ENCODE data around the gene AURKA. TPM values are rescaled to one million over a fixed set of nuclear protein-coding genes. Genes with fewer than 3 reads are reported as not detected.
A peak's percentile ranks its signal among the peaks of the same experiment; 100 is the strongest.
"Not testable (repeated sequence)": the region's sequence is repeated elsewhere in the genome, so short reads cannot be mapped to it uniquely, and the experiment has no call there.

Gene AURKA
- total and polyA plus RNA-seq, 2 donors: 2.5 to 13.5 TPM

- no peak for DNase-seq (ENCODE audit: extremely low spot score)
- peak overlapping the region; percentile 82 for H3K27ac ChIP-seq (ENCODE audit: low read depth)
- no peaks in the 10 kb centered on the region for H3K4me1 ChIP-seq (ENCODE audit: insufficient read depth)
- WGBS: under 1% methylated on average over 18 of the region's 18 CpGs
- peak overlapping the region; percentile 83 for H3K4me3 ChIP-seq (ENCODE audit: low read depth, low read length)
- H3K36me3 ChIP-seq (ENCODE audit: insufficient read depth): peaks cover 6% of the 10 kb centered on the region
Measured at GRCh38 chr20:56392881-56393482, 967 bp upstream of the AURKA start.

- Histone ChIP-seq H3K4me1 (ENCODE audit: insufficient read depth) (no peaks in the 10 kb centered on the region), H3K36me3 (ENCODE audit: insufficient read depth) (no peaks in the 10 kb centered on the region), H3K27ac (ENCODE audit: low read depth) (peak overlapping the region; percentile 35), H3K4me3 (ENCODE audit: low read depth, low read length) (peak overlapping the region; percentile 83)
- under 1% methylated on average over 29 of the region's 29 CpGs for WGBS
- no peak for DNase-seq (ENCODE audit: extremely low spot score)
Measured at GRCh38 chr20:56391596-56392131, 351 bp downstream of the AURKA start.

- no peaks in the 10 kb centered on the region for H3K36me3 ChIP-seq (ENCODE audit: insufficient read depth)
- H3K27ac ChIP-seq (ENCODE audit: low read depth): no peak overlapping the region
- WGBS: 19% methylated on average over 10 of the region's 10 CpGs
- H3K4me3 ChIP-seq (ENCODE audit: low read depth, low read length): peak overlapping the region; percentile 83
- DNase-seq (ENCODE audit: extremely low spot score): no peak
- no peaks in the 10 kb centered on the region for H3K4me1 ChIP-seq (ENCODE audit: insufficient read depth)
Measured at GRCh38 chr20:56391037-56391436, 978 bp downstream of the AURKA start.

- H3K4me3 ChIP-seq (ENCODE audit: low read depth, low read length); H3K27ac ChIP-seq (ENCODE audit: low read depth); H3K36me3 ChIP-seq (ENCODE audit: insufficient read depth); H3K4me1 ChIP-seq (ENCODE audit: insufficient read depth); DNase-seq (ENCODE audit: extremely low spot score): not testable (repeated sequence)
- WGBS: 96% methylated on average over 9 of the region's 9 CpGs
Measured at GRCh38 chr20:56390396-56390795, 1.6 kb downstream of the AURKA start.

GRCh38 chr20:56389807-56390206 lies 2.2 kb downstream of the AURKA start:
- DNase-seq (ENCODE audit: extremely low spot score): no peak
- Histone ChIP-seq H3K4me1 (ENCODE audit: insufficient read depth) (no peaks in the 10 kb centered on the region), H3K36me3 (ENCODE audit: insufficient read depth) (no peaks in the 10 kb centered on the region), H3K4me3 (ENCODE audit: low read depth, low read length) (no peak overlapping the region), H3K27ac (ENCODE audit: low read depth) (no peak overlapping the region)
- WGBS: 92% methylated on average over 4 of the region's 4 CpGs

GRCh38 chr20:56388882-56389281 lies 3.1 kb downstream of the AURKA start:
- DNase-seq (ENCODE audit: extremely low spot score): no peak
- Histone ChIP-seq H3K36me3 (ENCODE audit: insufficient read depth) (no peaks in the 10 kb centered on the region), H3K4me1 (ENCODE audit: insufficient read depth) (no peaks in the 10 kb centered on the region), H3K4me3 (ENCODE audit: low read depth, low read length) (no peak overlapping the region), H3K27ac (ENCODE audit: low read depth) (no peak overlapping the region)
- 83% methylated on average over 4 of the region's 4 CpGs for WGBS

- Histone ChIP-seq H3K36me3 (ENCODE audit: insufficient read depth) (no peaks in the 10 kb centered on the region), H3K27ac (ENCODE audit: low read depth) (no peak overlapping the region), H3K4me1 (ENCODE audit: insufficient read depth) (no peaks in the 10 kb centered on the region), H3K4me3 (ENCODE audit: low read depth, low read length) (no peak overlapping the region)
- 96% methylated on average over 6 of the region's 6 CpGs for WGBS
- DNase-seq (ENCODE audit: extremely low spot score): no peak
Measured at GRCh38 chr20:56386219-56386618, 5.8 kb downstream of the AURKA start.

- no peaks in the 10 kb centered on the region for H3K4me1 ChIP-seq (ENCODE audit: insufficient read depth)
- DNase-seq (ENCODE audit: extremely low spot score): no peak
- WGBS: 96% methylated on average over 4 of the region's 4 CpGs
- no peak overlapping the region for H3K4me3 ChIP-seq (ENCODE audit: low read depth, low read length)
- H3K27ac ChIP-seq (ENCODE audit: low read depth): no peak overlapping the region
- no peaks in the 10 kb centered on the region for H3K36me3 ChIP-seq (ENCODE audit: insufficient read depth)
Measured at GRCh38 chr20:56385130-56385529, 6.9 kb downstream of the AURKA start.

- no peak for DNase-seq (ENCODE audit: extremely low spot score)
- H3K4me3 ChIP-seq (ENCODE audit: low read depth, low read length): no peak overlapping the region
- H3K27ac ChIP-seq (ENCODE audit: low read depth): no peak overlapping the region
- no peaks in the 10 kb centered on the region for H3K36me3 ChIP-seq (ENCODE audit: insufficient read depth)
- no peaks in the 10 kb centered on the region for H3K4me1 ChIP-seq (ENCODE audit: insufficient read depth)
- 88% methylated on average over 8 of the region's 8 CpGs for WGBS
Measured at GRCh38 chr20:56383334-56383733, 8.7 kb downstream of the AURKA start.

- no peak for DNase-seq (ENCODE audit: extremely low spot score)
- no peak overlapping the region for H3K4me3 ChIP-seq (ENCODE audit: low read depth, low read length)
- 53% methylated on average over 4 of the region's 4 CpGs for WGBS
- H3K36me3 ChIP-seq (ENCODE audit: insufficient read depth): no peaks in the 10 kb centered on the region
- H3K27ac ChIP-seq (ENCODE audit: low read depth): no peak overlapping the region
- H3K4me1 ChIP-seq (ENCODE audit: insufficient read depth): no peaks in the 10 kb centered on the region
Measured at GRCh38 chr20:56382696-56383095, 9.3 kb downstream of the AURKA start.

GRCh38 chr20:56381501-56381900 lies 10.5 kb downstream of the AURKA start:
- H3K36me3 ChIP-seq (ENCODE audit: insufficient read depth): no peaks in the 10 kb centered on the region
- no peak overlapping the region for H3K4me3 ChIP-seq (ENCODE audit: low read depth, low read length)
- 96% methylated on average over 1 of the region's 1 CpG for WGBS
- H3K4me1 ChIP-seq (ENCODE audit: insufficient read depth): no peaks in the 10 kb centered on the region
- no peak for DNase-seq (ENCODE audit: extremely low spot score)
- H3K27ac ChIP-seq (ENCODE audit: low read depth): no peak overlapping the region

GRCh38 chr20:56380375-56380774 lies 11.6 kb downstream of the AURKA start:
- Histone ChIP-seq H3K36me3 (ENCODE audit: insufficient read depth) (no peaks in the 10 kb centered on the region), H3K27ac (ENCODE audit: low read depth) (no peak overlapping the region), H3K4me3 (ENCODE audit: low read depth, low read length) (no peak overlapping the region), H3K4me1 (ENCODE audit: insufficient read depth) (no peaks in the 10 kb centered on the region)
- 19% methylated on average over 1 of the region's 1 CpG for WGBS
- DNase-seq (ENCODE audit: extremely low spot score): no peak

GRCh38 chr20:56378386-56378785 lies 13.6 kb downstream of the AURKA start:
- H3K4me3 ChIP-seq (ENCODE audit: low read depth, low read length): no peak overlapping the region
- H3K27ac ChIP-seq (ENCODE audit: low read depth): no peak overlapping the region
- 95% methylated on average over 3 of the region's 3 CpGs for WGBS
- DNase-seq (ENCODE audit: extremely low spot score): no peak
- H3K4me1 ChIP-seq (ENCODE audit: insufficient read depth): no peaks in the 10 kb centered on the region
- no peaks in the 10 kb centered on the region for H3K36me3 ChIP-seq (ENCODE audit: insufficient read depth)

GRCh38 chr20:56376331-56376730 lies 15.7 kb downstream of the AURKA start:
- Histone ChIP-seq H3K27ac (ENCODE audit: low read depth) (no peak overlapping the region), H3K4me3 (ENCODE audit: low read depth, low read length) (no peak overlapping the region), H3K4me1 (ENCODE audit: insufficient read depth) (no peaks in the 10 kb centered on the region), H3K36me3 (ENCODE audit: insufficient read depth) (no peaks in the 10 kb centered on the region)
- no peak for DNase-seq (ENCODE audit: extremely low spot score)
- WGBS: 84% methylated on average over 2 of the region's 2 CpGs

- Histone ChIP-seq H3K36me3 (ENCODE audit: insufficient read depth) (no peaks in the 10 kb centered on the region), H3K4me3 (ENCODE audit: low read depth, low read length) (no peak overlapping the region)
- WGBS: 76% methylated on average over 1 of the region's 1 CpG
Measured at GRCh38 chr20:56373942-56374341, 18.1 kb downstream of the AURKA start.

More at GRCh38 chr20:56373942-56374341, 18.1 kb downstream of the AURKA start:
- H3K27ac ChIP-seq (ENCODE audit: low read depth): no peak overlapping the region
- H3K4me1 ChIP-seq (ENCODE audit: insufficient read depth): no peaks in the 10 kb centered on the region
- no peak for DNase-seq (ENCODE audit: extremely low spot score)
